Cardiac muscle cell (in vitro differentiated cells and primary cell): ENCODE data around the gene MYO5C. TPM values are rescaled to one million over a fixed set of nuclear protein-coding genes. Genes with fewer than 3 reads are reported as not detected.

Experiments
- DNase-seq, 2 donors: peaks; one replicate each; pipeline versions ENCODE4 v3.0.0 to v3.0.0-alpha.2; 2010 to 2017; ENCODE audit warnings: low read depth in 1 of 2, low spot score in 1 of 2
- H3K27ac ChIP-seq: fragments of 200-600 bp; sonication (generic); 2 replicates; pipeline ENCODE4 v1.5.1; 2016
- H3K27me3 ChIP-seq: fragments of 200-600 bp; sonication (generic); 2 replicates; pipeline ENCODE4 v1.6.0; 2016; ENCODE audit warnings: control low read depth
- H3K36me3 ChIP-seq: fragments of 200-600 bp; sonication (generic); 2 replicates; pipeline ENCODE4 v1.5.1; 2016; ENCODE audit warnings: control low read depth
- H3K4me1 ChIP-seq: fragments of 200-600 bp; sonication (generic); 2 replicates; pipeline ENCODE4 v1.8.1; 2017; ENCODE audit warnings: low read depth, mild to moderate bottlenecking, mixed run types
- H3K4me3 ChIP-seq: fragments of 200-600 bp; sonication (generic); 2 replicates; pipeline ENCODE4 v1.5.1; 2016; ENCODE audit warnings: mild to moderate bottlenecking
- H3K9me3 ChIP-seq: fragments of 200-600 bp; sonication (generic); 2 replicates; pipeline ENCODE4 v1.5.1; 2017; ENCODE audit warnings: low read depth, mild to moderate bottlenecking, control low read depth
- CTCF ChIP-seq: IDR thresholded peaks from 2 replicates; pipeline ENCODE4 v1.5.1; 2012; ENCODE audit warnings: low read depth, mild to moderate bottlenecking, low read length
- polyA plus RNA-seq: library from polyadenylated mRNA; unstranded; fragments of >200 nt; fragmentation: Nextera tagmentation; extraction: Ambion mirVana; gene quantifications from 2 replicates; pipeline ENCODE4 v1.2.1, GENCODE V29; 2016
- total RNA-seq: library from RNA; depleted of rRNA; stranded (reverse); fragments of >200 nt; gene quantifications from 2 replicates; pipeline ENCODE4 v1.2.3, GENCODE V29; 2016

The MYO5C gene
- total and polyA plus RNA-seq, 2 experiments from 2014 or later, result 2.9 to 8.5 TPM

DNA sequence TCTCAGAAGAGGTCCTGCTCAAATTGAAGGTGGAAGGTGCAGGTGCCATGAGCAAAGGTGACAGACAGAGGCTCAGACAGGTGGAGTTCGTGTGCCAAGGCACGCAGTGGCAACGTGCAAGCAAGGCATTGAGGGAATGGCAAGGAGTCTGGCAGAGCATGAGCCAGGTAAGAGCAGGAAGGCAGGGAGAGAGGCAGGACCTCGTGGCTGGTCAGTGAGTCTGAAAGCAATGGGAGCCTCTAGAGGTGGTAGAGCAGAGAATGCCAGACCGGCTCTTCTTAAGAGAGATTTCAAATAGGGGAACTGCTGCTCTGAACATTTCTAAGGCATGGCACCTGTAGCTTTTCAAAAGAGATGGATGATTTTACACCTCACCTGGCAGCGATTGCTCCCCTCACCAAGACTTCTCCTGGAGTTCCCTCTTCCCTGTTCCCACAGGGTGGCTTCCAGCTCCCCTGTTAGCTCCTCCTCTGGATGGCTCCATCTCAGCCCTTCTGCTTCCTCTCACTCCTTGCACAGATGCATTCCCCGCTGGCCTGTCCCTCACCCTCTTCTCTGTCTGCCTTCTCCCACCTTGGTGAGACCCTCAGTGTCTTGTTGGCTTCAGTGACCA lies 2.7 kb downstream of the MYO5C start:
- no peaks in the 10 kb centered on the region for H3K4me1 ChIP-seq
- TF ChIP-seq CTCF, result no peak
- H3K27me3 ChIP-seq, result peaks cover 12% of the 10 kb centered on the region
- no peaks in the 10 kb centered on the region for H3K36me3 ChIP-seq
- no peaks in the 10 kb centered on the region for H3K9me3 ChIP-seq
- DNase-seq, result no peak
- no peak overlapping the region for H3K4me3 ChIP-seq
- no peak overlapping the region for H3K27ac ChIP-seq

DNA sequence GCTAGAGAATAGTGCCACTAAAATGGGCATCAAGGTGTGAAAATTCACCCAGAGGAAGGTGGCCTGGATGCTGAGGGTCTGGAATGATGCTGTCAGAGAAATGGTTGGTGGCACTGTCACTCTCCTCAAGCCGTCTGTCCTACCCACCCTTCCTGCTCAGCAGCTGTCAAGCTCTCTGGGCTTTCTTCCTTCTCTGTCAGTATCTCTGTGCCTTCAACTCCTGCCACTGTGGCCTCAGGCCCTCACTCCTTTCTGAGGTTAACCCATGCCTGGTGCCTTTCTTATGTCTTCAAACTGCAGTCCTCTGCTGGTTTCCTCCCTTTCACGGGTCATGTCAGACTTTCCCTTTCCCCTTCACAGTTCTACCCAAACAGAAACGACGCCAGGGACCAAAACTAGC lies 4.4 kb downstream of the MYO5C start:
- Histone ChIP-seq H3K9me3 (no peaks in the 10 kb centered on the region), H3K27ac (no peak overlapping the region), H3K36me3 (no peaks in the 10 kb centered on the region), H3K27me3 (peaks cover 12% of the 10 kb centered on the region), H3K4me1 (no peaks in the 10 kb centered on the region), H3K4me3 (no peak overlapping the region)
- no peak for TF ChIP-seq CTCF
- DNase-seq, result no peak

- TF ChIP-seq CTCF, result no peak
- H3K36me3 ChIP-seq, result no peaks in the 10 kb centered on the region
- no peak for DNase-seq
- no peak overlapping the region for H3K4me3 ChIP-seq
- peaks cover 12% of the 10 kb centered on the region for H3K27me3 ChIP-seq
- no peak overlapping the region for H3K27ac ChIP-seq
- no peaks in the 10 kb centered on the region for H3K4me1 ChIP-seq
- no peaks in the 10 kb centered on the region for H3K9me3 ChIP-seq
Measured at GRCh38 chr15:52290800-52291199, 4.8 kb downstream of the MYO5C start.

GRCh38 chr15:52290329-52290728 lies 5.3 kb downstream of the MYO5C start:
- Histone ChIP-seq H3K9me3 (no peaks in the 10 kb centered on the region), H3K27me3 (peaks cover 12% of the 10 kb centered on the region), H3K4me3 (no peak overlapping the region), H3K4me1 (no peaks in the 10 kb centered on the region), H3K27ac (no peak overlapping the region), H3K36me3 (no peaks in the 10 kb centered on the region)
- no peak for TF ChIP-seq CTCF
- DNase-seq, result no peak

GRCh38 chr15:52289629-52290081 lies 5.9 kb downstream of the MYO5C start:
- DNase-seq, result no peak
- no peak for TF ChIP-seq CTCF
- Histone ChIP-seq H3K27ac (no peak overlapping the region), H3K27me3 (peaks cover 6% of the 10 kb centered on the region), H3K9me3 (no peaks in the 10 kb centered on the region), H3K4me1 (no peaks in the 10 kb centered on the region), H3K36me3 (no peaks in the 10 kb centered on the region), H3K4me3 (no peak overlapping the region)
